SK-N-SH treated with all-trans-retinoic acid at 6 μM for 48 hours (cell line): ENCODE measurements around the gene ELMO1.

Experiments
- RARB ChIP-seq: fragments of 250-450 bp; sonication (Bioruptor Pico); IDR thresholded peaks from 2 replicates; pipeline ENCODE4 v1.8.0; 2021; ENCODE audit warnings: mild to moderate bottlenecking, moderate library complexity
- TOX ChIP-seq: fragments of 250-450 bp; sonication (Bioruptor Pico); IDR thresholded peaks from 2 replicates; pipeline ENCODE4 v1.8.0; 2021; ENCODE audit warnings: mild to moderate bottlenecking, moderate library complexity, borderline replicate concordance
- ZFP30 ChIP-seq: fragments of 450-650 bp; formaldehyde crosslinking; IDR thresholded peaks from 2 replicates; pipeline ENCODE4 v1.5.0; 2022; ENCODE audit warnings: mild to moderate bottlenecking, moderate library complexity
- TF ChIP-seq, protein P1 (sequence below): fragments of 250-450 bp; sonication (Bioruptor Pico); IDR thresholded peaks from 2 replicates; pipeline ENCODE4 v1.5.1; 2020; ENCODE audit warnings: low read depth, mild to moderate bottlenecking, moderate library complexity
- TF ChIP-seq, protein P2 (sequence below): fragments of 250-450 bp; sonication (Bioruptor Pico); IDR thresholded peaks from 2 replicates; pipeline ENCODE4 v1.8.0; 2020; ENCODE audit warnings: mild to moderate bottlenecking, moderate library complexity, borderline replicate concordance

DNA sequence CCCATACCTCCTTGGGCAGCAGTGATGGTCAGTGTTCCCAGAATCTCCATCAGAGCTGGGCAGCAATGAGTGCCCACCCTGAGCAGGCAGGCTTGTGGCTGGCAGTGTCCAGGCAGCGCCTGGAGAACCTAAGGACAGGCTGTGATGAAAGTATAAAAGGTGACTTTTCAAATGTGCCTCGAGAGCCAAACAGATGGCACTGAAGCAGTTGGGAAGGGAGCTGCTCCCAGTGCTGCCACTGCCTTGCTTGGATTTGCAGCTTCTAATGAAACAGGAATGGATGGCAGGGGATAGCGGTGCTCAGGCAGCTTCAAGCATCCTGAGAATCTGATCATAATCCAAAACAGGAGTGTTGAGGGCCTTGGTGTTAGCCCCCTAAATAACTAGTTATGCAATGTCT lies 544.6 kb downstream of the ELMO1 start:
- TF ChIP-seq RARB (no peak), ZFP30 (CRISPR knock-in tag) (no peak), TOX (CRISPR knock-in tag) (no peak)
- TF ChIP-seq, protein P1, sequence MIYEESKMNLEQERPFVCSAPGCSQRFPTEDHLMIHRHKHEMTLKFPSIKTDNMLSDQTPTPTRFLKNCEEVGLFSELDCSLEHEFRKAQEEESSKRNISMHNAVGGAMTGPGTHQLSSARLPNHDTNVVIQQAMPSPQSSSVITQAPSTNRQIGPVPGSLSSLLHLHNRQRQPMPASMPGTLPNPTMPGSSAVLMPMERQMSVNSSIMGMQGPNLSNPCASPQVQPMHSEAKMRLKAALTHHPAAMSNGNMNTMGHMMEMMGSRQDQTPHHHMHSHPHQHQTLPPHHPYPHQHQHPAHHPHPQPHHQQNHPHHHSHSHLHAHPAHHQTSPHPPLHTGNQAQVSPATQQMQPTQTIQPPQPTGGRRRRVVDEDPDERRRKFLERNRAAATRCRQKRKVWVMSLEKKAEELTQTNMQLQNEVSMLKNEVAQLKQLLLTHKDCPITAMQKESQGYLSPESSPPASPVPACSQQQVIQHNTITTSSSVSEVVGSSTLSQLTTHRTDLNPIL = no peak
- TF ChIP-seq, protein P2, sequence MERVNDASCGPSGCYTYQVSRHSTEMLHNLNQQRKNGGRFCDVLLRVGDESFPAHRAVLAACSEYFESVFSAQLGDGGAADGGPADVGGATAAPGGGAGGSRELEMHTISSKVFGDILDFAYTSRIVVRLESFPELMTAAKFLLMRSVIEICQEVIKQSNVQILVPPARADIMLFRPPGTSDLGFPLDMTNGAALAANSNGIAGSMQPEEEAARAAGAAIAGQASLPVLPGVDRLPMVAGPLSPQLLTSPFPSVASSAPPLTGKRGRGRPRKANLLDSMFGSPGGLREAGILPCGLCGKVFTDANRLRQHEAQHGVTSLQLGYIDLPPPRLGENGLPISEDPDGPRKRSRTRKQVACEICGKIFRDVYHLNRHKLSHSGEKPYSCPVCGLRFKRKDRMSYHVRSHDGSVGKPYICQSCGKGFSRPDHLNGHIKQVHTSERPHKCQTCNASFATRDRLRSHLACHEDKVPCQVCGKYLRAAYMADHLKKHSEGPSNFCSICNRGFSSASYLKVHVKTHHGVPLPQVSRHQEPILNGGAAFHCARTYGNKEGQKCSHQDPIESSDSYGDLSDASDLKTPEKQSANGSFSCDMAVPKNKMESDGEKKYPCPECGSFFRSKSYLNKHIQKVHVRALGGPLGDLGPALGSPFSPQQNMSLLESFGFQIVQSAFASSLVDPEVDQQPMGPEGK (CRISPR knock-in tag) = no peak
